Activated naive CD8-positive, alpha-beta T cell treated with anti-CD3 and anti-CD28 coated beads, Interleukin-2, amount 10 ng/mL, durations not matched to agents 7 days and 5 days (primary cell): ENCODE measurements around the gene SCLT1. TPM values are rescaled to one million over a fixed set of nuclear protein-coding genes. Genes with fewer than 3 reads are reported as not detected.
A peak's percentile ranks its signal among the peaks of the same experiment; 100 is the strongest.

ENCODE experiments used
- ATAC-seq: fragments of 150-1000 bp; cut with Tn5 transposase; one replicate; pipeline ENCODE4 v1.10.0; 2021; ENCODE audit warnings: low read depth, moderate library complexity
- POLR2A ChIA-PET: fragments of 350-600 bp; sonication (Branson Sonifier 250); formaldehyde crosslinking; loops from one replicate; lab custom pipeline; 2021; ENCODE audit warnings: antibody characterized with exemption; lab: Charles Lee
- DNase-seq: peaks from one replicate; pipeline ENCODE4 v3.0.0; 2021
- H3K27ac Mint-ChIP-seq: one replicate; pipeline ENCODE4 v1.8.0; 2022; ENCODE audit warnings: mild to moderate bottlenecking, mixed read lengths
- H3K27me3 Mint-ChIP-seq: one replicate; pipeline ENCODE4 v1.8.0; 2022; ENCODE audit warnings: mild to moderate bottlenecking, moderate library complexity, mixed read lengths
- H3K36me3 Mint-ChIP-seq: one replicate; pipeline ENCODE4 v1.8.0; 2021; ENCODE audit warnings: mild to moderate bottlenecking, mixed read lengths
- H3K4me1 Mint-ChIP-seq: one replicate; pipeline ENCODE4 v1.8.0; 2021; ENCODE audit warnings: mixed read lengths
- H3K4me3 Mint-ChIP-seq: one replicate; pipeline ENCODE4 v1.8.0; 2022; ENCODE audit warnings: mild to moderate bottlenecking, moderate library complexity, mixed read lengths
- H3K9me3 Mint-ChIP-seq: one replicate; pipeline ENCODE4 v1.8.0; 2021; ENCODE audit warnings: mixed read lengths
- total RNA-seq, 2 experiments: library from RNA; stranded (reverse); gene quantifications; one replicate each; pipeline ENCODE4 v1.2.3, GENCODE V29; 2021

SCLT1 gene
- total RNA-seq, 2 experiments from 2014 or later: 35.1 TPM

GRCh38 chr4:128855621-128856020 is 237.7 kb downstream of the SCLT1 start:
- DNase-seq (no peak), ATAC-seq (no peak)
- Mint-ChIP-seq H3K4me1 (peaks cover 39% of the 10 kb centered on the region), H3K27ac (no peak overlapping the region), H3K27me3 (no peaks in the 10 kb centered on the region), H3K36me3 (peaks cover 56% of the 10 kb centered on the region), H3K9me3 (no peaks in the 10 kb centered on the region), H3K4me3 (no peak overlapping the region)
- POLR2A ChIA-PET: interaction anchor here (1.7 to 4.4 kb wide), 4 partner anchors 14 to 238 kb away, joined by 6 to 46 read pairs (median 8); partner anchors contain the start of genes JADE1 and SCLT1

GRCh38 chr4:128854433-128854832 is 238.9 kb downstream of the SCLT1 start:
- POLR2A ChIA-PET: interaction anchor here (0.9 to 4.4 kb wide), 5 partner anchors 13 to 239 kb away, joined by 4 to 46 read pairs (median 7); partner anchors contain the start of genes JADE1 and SCLT1
- no peaks in the 10 kb centered on the region for H3K9me3 Mint-ChIP-seq
- H3K27ac Mint-ChIP-seq: peak overlapping the region; percentile 91
- no peaks in the 10 kb centered on the region for H3K27me3 Mint-ChIP-seq
- peak overlapping the region; percentile 67 for H3K4me3 Mint-ChIP-seq
- peaks cover 56% of the 10 kb centered on the region for H3K36me3 Mint-ChIP-seq
- H3K4me1 Mint-ChIP-seq: peaks cover 32% of the 10 kb centered on the region
- DNase-seq (no peak), ATAC-seq (peak; percentile 99)

- no peaks in the 10 kb centered on the region for H3K9me3 Mint-ChIP-seq
- POLR2A ChIA-PET: interaction anchor here (1.7 to 4.4 kb wide), 4 partner anchors 13 to 239 kb away, joined by 6 to 46 read pairs (median 8); partner anchors contain the start of genes JADE1 and SCLT1
- no peak for ATAC-seq
- H3K27me3 Mint-ChIP-seq: no peaks in the 10 kb centered on the region
- no peak for DNase-seq
- H3K27ac Mint-ChIP-seq: peak overlapping the region; percentile 91
- H3K36me3 Mint-ChIP-seq: peaks cover 52% of the 10 kb centered on the region
- H3K4me3 Mint-ChIP-seq: peak overlapping the region; percentile 67
- peaks cover 26% of the 10 kb centered on the region for H3K4me1 Mint-ChIP-seq
These were observed 239.6 kb downstream of the SCLT1 start for GRCh38 chr4:128853741-128854140.

GRCh38 chr4:128850252-128850651 is 243.1 kb downstream of the SCLT1 start:
- DNase-seq: no peak
- ATAC-seq: no peak
- Mint-ChIP-seq H3K27me3 (no peaks in the 10 kb centered on the region), H3K27ac (peak overlapping the region; percentile 15), H3K9me3 (no peaks in the 10 kb centered on the region), H3K36me3 (peaks cover 49% of the 10 kb centered on the region), H3K4me3 (no peak overlapping the region), H3K4me1 (peaks cover 28% of the 10 kb centered on the region)
- POLR2A ChIA-PET: interaction anchor here (1.1 kb wide), 1 partner anchor 38 kb away, joined by 4 read pairs; no protein-coding TSS in a partner anchor

- Mint-ChIP-seq H3K27ac (no peak overlapping the region), H3K4me3 (no peak overlapping the region), H3K36me3 (peaks cover 48% of the 10 kb centered on the region), H3K9me3 (no peaks in the 10 kb centered on the region), H3K27me3 (no peaks in the 10 kb centered on the region), H3K4me1 (peaks cover 13% of the 10 kb centered on the region)
- DNase-seq (no peak), ATAC-seq (no peak)
- POLR2A ChIA-PET: no interaction called here
These were observed 244.9 kb downstream of the SCLT1 start for GRCh38 chr4:128848461-128848860.

GRCh38 chr4:128847082-128847724 is 246.1 kb downstream of the SCLT1 start:
- no peak for ATAC-seq
- peaks cover 10% of the 10 kb centered on the region for H3K4me1 Mint-ChIP-seq

GRCh38 chr4:128846063-128846462 is 247.3 kb downstream of the SCLT1 start:
- no peak for DNase-seq
- peaks cover 15% of the 10 kb centered on the region for H3K4me1 Mint-ChIP-seq
- ATAC-seq: no peak
- POLR2A ChIA-PET: no interaction called here
- no peak overlapping the region for H3K27ac Mint-ChIP-seq
- H3K27me3 Mint-ChIP-seq: no peaks in the 10 kb centered on the region
- H3K9me3 Mint-ChIP-seq: no peaks in the 10 kb centered on the region
- H3K36me3 Mint-ChIP-seq: peaks cover 44% of the 10 kb centered on the region
- H3K4me3 Mint-ChIP-seq: no peak overlapping the region

More at GRCh38 chr4:128847082-128847724, 246.1 kb downstream of the SCLT1 start:
- Mint-ChIP-seq H3K27me3 (no peaks in the 10 kb centered on the region), H3K9me3 (no peaks in the 10 kb centered on the region), H3K4me3 (no peak overlapping the region), H3K36me3 (peaks cover 46% of the 10 kb centered on the region), H3K27ac (peak overlapping the region; percentile 31)
- POLR2A ChIA-PET: no interaction called here
- DNase-seq: no peak

- Mint-ChIP-seq H3K4me1 (peaks cover 20% of the 10 kb centered on the region), H3K27ac (no peak overlapping the region), H3K4me3 (no peak overlapping the region), H3K36me3 (peaks cover 44% of the 10 kb centered on the region), H3K27me3 (no peaks in the 10 kb centered on the region), H3K9me3 (no peaks in the 10 kb centered on the region)
- DNase-seq: no peak
- POLR2A ChIA-PET: no interaction called here
- ATAC-seq: no peak
These were observed 248.4 kb downstream of the SCLT1 start for GRCh38 chr4:128844931-128845330.

GRCh38 chr4:128841402-128841801 is 251.9 kb downstream of the SCLT1 start:
- H3K9me3 Mint-ChIP-seq: no peaks in the 10 kb centered on the region
- H3K4me1 Mint-ChIP-seq: peaks cover 17% of the 10 kb centered on the region
- no peak overlapping the region for H3K4me3 Mint-ChIP-seq

GRCh38 chr4:128840711-128841318 is 252.5 kb downstream of the SCLT1 start:
- peak overlapping the region; percentile 58 for H3K27ac Mint-ChIP-seq
- H3K4me1 Mint-ChIP-seq: peaks cover 17% of the 10 kb centered on the region
- DNase-seq (no peak), ATAC-seq (no peak)
- H3K4me3 Mint-ChIP-seq: no peak overlapping the region
- H3K27me3 Mint-ChIP-seq: no peaks in the 10 kb centered on the region
- H3K36me3 Mint-ChIP-seq: peaks cover 35% of the 10 kb centered on the region
- no peaks in the 10 kb centered on the region for H3K9me3 Mint-ChIP-seq
- POLR2A ChIA-PET: interaction anchor here (1.6 kb wide), 1 partner anchor 14 kb away, joined by 6 read pairs; no protein-coding TSS in a partner anchor

More at GRCh38 chr4:128841402-128841801, 251.9 kb downstream of the SCLT1 start:
- DNase-seq (no peak), ATAC-seq (no peak)
- Mint-ChIP-seq H3K27ac (peak overlapping the region; percentile 15), H3K36me3 (peaks cover 36% of the 10 kb centered on the region), H3K27me3 (no peaks in the 10 kb centered on the region)
- POLR2A ChIA-PET: interaction anchor here (1.4 to 1.6 kb wide), 2 partner anchors 13 to 30 kb away, joined by 4 to 6 read pairs; no protein-coding TSS in a partner anchor

- peaks cover 17% of the 10 kb centered on the region for H3K4me1 Mint-ChIP-seq
These were observed 255.7 kb downstream of the SCLT1 start for GRCh38 chr4:128837679-128838078.

GRCh38 chr4:128837198-128837597 is 256.1 kb downstream of the SCLT1 start:
- ATAC-seq (no peak), DNase-seq (no peak)
- Mint-ChIP-seq H3K9me3 (no peaks in the 10 kb centered on the region), H3K27ac (no peak overlapping the region), H3K4me1 (peaks cover 17% of the 10 kb centered on the region), H3K36me3 (peaks cover 25% of the 10 kb centered on the region), H3K4me3 (no peak overlapping the region), H3K27me3 (no peaks in the 10 kb centered on the region)
- POLR2A ChIA-PET: no interaction called here

More at GRCh38 chr4:128837679-128838078, 255.7 kb downstream of the SCLT1 start:
- POLR2A ChIA-PET: no interaction called here
- no peaks in the 10 kb centered on the region for H3K27me3 Mint-ChIP-seq
- H3K4me3 Mint-ChIP-seq: no peak overlapping the region
- H3K27ac Mint-ChIP-seq: no peak overlapping the region
- DNase-seq (no peak), ATAC-seq (no peak)
- H3K9me3 Mint-ChIP-seq: no peaks in the 10 kb centered on the region
- peaks cover 26% of the 10 kb centered on the region for H3K36me3 Mint-ChIP-seq

- Mint-ChIP-seq H3K9me3 (no peaks in the 10 kb centered on the region), H3K4me3 (no peak overlapping the region), H3K27me3 (no peaks in the 10 kb centered on the region), H3K27ac (no peak overlapping the region), H3K36me3 (peaks cover 22% of the 10 kb centered on the region), H3K4me1 (peaks cover 15% of the 10 kb centered on the region)
- POLR2A ChIA-PET: no interaction called here
- ATAC-seq (no peak), DNase-seq (no peak)
These were observed 257.7 kb downstream of the SCLT1 start for GRCh38 chr4:128835498-128836222.
